ENCODE measurements around the gene CABP7.

The CABP7 gene

GRCh38 chr22:29737251-29738117 lies 17.7 kb downstream of the CABP7 start:
- DNase-seq (ENCODE audit: low read depth) = no peak
- no peak overlapping the region for H3K4me3 ChIP-seq (ENCODE audit: low read depth, low read length)
- no peak for TF ChIP-seq CTCF (IDR thresholded peaks at IDR 0.05; ENCODE audit: insufficient read depth, low read depth, low read length, missing control alignments)

- TF ChIP-seq CTCF (IDR thresholded peaks at IDR 0.05; ENCODE audit: insufficient read depth, low read depth, low read length, missing control alignments) = no peak
- H3K4me3 ChIP-seq (ENCODE audit: low read depth, low read length) = no peak overlapping the region
- DNase-seq (ENCODE audit: low read depth) = no peak
Observed at GRCh38 chr22:29738118-29738815, 18.5 kb downstream of the CABP7 start.

- DNase-seq (ENCODE audit: low read depth) = no peak
- no peak for TF ChIP-seq CTCF (IDR thresholded peaks at IDR 0.05; ENCODE audit: insufficient read depth, low read depth, low read length, missing control alignments)
- H3K4me3 ChIP-seq (ENCODE audit: low read depth, low read length) = no peak overlapping the region
Observed at GRCh38 chr22:29739346-29739875, 19.6 kb downstream of the CABP7 start.

- TF ChIP-seq CTCF (IDR thresholded peaks at IDR 0.05; ENCODE audit: insufficient read depth, low read depth, low read length, missing control alignments) = no peak
- no peak overlapping the region for H3K4me3 ChIP-seq (ENCODE audit: low read depth, low read length)
- no peak for DNase-seq (ENCODE audit: low read depth)
Observed at GRCh38 chr22:29740216-29740615, 20.4 kb downstream of the CABP7 start.

- DNase-seq (ENCODE audit: low read depth) = no peak
- no peak overlapping the region for H3K4me3 ChIP-seq (ENCODE audit: low read depth, low read length)
- TF ChIP-seq CTCF (IDR thresholded peaks at IDR 0.05; ENCODE audit: insufficient read depth, low read depth, low read length, missing control alignments) = no peak
Observed at GRCh38 chr22:29741926-29742325, 22.1 kb downstream of the CABP7 start.

- H3K4me3 ChIP-seq (ENCODE audit: low read depth, low read length) = no peak overlapping the region
- no peak for DNase-seq (ENCODE audit: low read depth)
- no peak for TF ChIP-seq CTCF (IDR thresholded peaks at IDR 0.05; ENCODE audit: insufficient read depth, low read depth, low read length, missing control alignments)
Observed at GRCh38 chr22:29742326-29742725, 22.5 kb downstream of the CABP7 start.

All from GM12865 (cell line).